Ecto neural progenitor cell (in vitro differentiated cells): ENCODE measurements around the gene ALDH1A3.
A peak's percentile ranks its signal among the peaks of the same experiment; 100 is the strongest.

Source experiments
- DNase-seq: peaks from one replicate; pipeline ENCODE4 v3.0.0-alpha.2; 2018; ENCODE audit warnings: low spot score

Gene ALDH1A3

DNA sequence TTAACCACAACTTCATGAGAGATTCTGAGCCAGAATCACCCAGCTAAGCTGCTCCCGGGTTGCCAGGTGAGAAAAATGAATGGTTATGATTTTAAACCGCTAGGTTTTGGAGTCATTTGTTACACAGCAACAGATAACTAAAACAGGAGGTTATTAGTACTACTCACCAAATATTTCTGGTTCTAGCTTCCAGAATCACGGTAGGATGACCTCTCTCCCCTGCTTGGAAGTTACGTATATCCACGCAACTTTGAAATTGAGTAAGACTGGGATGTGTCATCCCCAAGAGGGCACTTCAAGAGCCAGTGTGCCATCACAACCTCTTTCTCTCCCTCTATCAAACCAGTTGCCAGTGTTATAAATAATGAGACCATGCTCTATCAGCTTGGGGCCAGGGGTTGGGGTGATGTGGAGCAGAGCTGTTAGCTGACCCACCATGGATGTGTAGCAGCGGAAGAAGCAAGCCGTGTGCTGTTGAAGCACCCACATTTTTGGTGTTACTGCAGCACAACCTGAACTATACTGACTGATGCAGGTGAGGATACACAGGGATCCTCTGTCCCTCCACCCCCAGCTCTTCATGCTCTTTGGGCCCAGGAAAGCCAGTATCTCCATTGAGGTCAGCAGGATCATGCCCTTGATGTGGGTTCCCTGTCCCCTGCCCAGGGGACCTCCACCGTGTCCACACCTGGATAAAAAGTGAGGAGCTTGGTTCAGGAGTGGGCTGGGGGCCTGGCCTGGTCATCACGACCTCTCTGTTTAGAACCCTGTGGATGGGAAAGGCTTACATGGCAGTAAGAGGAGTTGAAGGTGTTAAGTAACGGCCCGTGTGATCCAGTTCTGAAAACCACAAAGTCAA, 19.4 kb upstream of the ALDH1A3 start:
- DNase-seq = peak; percentile 21

DNA sequence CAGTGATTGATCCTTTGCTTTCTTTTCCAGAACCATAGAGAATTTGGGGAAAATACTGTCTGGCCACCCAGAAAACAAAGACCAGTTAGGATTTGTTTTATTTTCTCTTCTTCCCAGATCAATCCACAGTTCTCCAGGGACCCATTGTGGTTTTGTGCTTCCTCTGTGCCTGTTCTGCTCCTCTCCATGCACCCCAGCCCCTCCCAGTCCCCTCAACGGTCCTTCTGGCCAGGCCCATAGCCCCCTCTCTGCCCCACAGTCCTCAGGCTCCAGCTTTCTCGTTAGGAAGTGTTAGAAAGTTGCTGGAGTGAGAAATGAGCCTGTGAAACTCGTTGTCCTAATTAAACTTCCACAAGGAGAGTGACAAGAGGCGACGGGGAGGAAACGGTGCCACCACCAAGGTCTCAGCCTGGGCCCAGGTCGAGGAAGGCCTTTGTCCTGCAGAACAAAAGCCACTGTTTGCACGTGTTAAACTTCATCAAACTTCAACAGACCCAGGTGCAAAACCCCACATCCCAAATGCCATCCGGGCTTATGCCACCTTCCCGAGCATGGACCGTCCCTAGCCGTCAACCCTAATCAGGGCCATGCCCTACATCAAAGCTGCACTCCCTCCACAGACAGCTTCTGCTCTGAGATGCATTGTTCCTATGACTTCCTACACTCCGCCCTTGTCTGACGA, 18.7 kb upstream of the ALDH1A3 start:
- DNase-seq = peak; percentile 20

DNA sequence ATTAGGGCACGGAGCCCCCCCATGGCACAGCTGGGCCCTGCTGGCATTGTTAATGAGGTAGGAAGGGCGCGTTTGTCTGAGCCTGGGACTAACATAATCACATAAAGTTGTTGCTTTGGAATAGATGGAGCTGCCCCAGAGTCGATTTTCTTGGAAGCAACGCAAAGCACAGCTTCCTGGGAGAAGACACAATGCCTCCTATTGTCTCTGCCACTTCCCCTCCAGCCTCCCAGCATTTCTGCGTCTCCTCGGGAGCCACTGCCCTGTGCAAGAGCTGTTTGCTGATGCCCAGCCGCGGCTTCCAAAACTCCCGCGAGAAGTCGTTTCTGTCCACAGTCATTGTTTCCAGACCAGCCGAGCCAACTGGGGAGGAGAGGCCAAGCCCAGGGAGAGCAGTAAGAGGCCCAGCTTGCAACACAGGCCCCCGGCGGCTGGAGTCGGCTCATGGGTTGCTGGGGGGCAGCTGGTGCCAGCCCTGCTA, 18.1 kb upstream of the ALDH1A3 start:
- peak; percentile 49 for DNase-seq

DNA sequence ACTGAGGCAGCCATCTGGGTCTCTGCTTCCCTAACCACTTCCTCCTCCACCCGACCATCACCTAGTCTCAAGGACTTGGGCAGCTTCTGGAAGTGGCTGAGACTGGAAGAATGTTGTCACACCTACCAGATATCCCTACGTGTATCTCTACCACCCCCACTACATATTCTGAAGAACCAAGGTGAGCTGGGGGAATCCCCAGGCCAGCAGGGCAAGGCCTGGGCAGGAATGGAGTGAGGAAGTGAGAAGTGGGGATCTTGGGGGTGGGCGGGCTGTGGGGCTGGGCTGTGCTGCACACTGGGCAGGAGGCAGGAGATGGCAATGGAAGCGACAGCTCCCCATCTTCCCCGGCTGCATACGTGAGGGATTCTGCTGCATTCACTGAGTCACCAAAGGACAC, 17.5 kb upstream of the ALDH1A3 start:
- DNase-seq = peak; percentile 10

DNA sequence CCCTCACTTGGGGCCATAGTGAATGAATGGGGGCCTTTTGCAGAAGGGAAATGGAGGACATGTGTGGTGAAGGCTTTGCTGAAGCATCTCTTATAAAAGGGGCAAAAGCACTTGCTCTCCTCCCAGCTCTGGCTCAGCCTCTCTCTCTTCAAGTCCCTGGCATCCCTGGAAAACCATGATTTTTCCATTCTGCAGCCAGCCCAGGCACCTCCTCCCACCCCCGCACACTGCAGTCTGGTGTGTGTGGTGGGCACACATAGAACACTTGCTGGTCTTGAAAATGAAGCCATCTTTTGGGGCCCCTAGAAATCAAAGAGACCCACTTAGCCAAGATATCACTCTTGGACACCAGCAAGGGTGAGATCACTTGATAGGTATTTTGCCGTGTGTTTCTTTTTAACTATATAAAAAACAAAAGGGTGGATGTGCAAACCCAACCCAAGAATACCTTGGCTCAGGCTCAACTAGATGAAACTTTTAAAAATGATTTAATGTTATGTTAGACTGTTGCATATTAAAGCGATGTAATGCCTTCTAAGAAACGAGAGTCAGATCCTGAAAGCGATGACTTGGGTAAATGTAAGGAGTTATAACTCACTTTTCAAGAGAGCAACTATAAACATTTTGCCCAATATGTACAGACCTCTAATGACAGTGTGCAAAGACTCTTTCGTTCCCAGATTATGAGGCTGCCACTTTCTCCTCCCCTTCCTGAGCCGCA, 16.4 kb upstream of the ALDH1A3 start:
- no peak for DNase-seq

DNA sequence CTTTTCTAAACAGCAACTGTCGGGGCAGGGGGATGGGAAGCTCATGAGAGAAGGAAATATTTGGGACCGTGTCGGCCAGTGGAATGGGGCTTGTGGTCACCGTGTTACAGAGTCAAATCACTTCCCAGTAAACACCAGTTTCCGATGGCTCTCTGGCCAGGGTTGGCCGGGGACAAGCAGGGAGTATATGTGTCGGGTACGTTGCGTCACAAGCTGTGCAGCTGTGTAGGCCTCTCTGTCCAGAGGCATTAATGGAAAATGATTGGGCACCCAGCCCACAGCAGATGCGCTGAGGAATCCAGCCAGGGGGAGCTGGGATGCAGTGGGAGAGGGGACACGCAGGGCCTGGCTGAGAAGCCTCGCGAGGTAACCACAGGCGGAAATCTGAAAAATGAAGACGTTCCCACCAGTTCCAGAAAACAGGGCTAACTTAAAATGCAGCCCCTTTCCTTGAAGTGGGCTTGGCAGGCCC, 15.8 kb upstream of the ALDH1A3 start:
- DNase-seq = no peak

DNA sequence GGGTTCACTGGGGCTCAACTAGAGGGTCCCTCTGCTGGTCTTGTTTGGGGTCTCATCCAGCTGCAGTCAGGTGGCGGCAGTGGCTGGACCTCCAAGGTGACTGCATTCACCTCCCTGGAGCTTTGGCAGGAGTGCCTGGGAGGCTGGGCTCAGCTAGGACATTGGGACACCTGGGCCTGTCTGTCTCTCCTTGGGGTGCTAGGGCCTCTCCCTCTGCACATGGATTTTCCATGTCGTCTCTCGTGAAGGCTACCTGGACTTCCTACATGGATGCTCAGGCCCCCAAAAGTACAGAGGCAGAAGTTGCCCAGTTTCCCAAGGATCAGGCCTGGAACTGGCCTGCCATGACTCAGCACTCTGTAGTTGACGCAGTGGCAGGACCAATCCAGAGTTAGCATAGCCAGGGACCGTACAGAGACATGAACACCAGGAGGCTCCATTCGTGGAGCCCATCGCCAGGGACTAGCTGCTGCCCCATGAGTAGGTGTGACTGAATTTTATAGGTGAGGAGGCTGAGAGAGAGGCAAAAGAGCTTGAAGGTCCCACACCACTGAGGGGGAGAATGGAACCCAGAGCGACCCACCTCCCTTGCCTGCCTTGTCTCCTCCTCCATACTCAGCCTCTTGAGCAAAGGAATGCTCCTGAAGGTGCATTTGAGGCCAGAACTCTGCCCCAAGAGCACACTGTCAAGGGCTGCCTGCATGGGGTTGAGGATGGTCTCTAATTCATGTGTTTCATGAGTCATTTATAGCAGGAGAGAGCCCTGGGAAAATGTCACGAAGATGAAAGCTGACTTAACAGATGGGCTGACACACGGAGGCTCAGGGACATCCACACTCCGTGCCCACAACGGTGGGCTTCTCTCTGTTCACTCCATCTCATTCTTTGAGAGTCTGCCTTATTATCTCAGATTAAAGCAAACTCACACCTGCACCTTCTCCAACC, 13.0 kb upstream of the ALDH1A3 start:
- DNase-seq = no peak

DNA sequence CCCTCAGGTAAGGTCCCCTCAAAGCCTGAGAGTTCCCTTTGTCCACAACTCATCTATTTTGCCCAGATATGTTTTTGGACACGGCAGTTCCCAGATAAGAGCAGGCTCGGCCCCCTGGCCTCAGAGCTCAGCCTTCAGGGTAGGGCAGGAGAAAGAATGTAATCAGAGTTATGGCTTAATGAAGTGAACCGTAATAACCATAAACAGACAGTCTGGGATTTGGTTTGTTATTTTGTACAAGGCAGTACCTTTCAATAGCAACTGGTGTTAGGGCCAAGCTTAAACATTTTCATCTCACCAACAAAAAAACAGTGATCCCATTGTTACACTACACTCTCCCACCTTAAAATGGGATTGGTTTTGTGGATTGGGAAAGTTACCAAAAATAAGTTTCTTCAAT, 12.2 kb upstream of the ALDH1A3 start:
- DNase-seq = no peak

DNA sequence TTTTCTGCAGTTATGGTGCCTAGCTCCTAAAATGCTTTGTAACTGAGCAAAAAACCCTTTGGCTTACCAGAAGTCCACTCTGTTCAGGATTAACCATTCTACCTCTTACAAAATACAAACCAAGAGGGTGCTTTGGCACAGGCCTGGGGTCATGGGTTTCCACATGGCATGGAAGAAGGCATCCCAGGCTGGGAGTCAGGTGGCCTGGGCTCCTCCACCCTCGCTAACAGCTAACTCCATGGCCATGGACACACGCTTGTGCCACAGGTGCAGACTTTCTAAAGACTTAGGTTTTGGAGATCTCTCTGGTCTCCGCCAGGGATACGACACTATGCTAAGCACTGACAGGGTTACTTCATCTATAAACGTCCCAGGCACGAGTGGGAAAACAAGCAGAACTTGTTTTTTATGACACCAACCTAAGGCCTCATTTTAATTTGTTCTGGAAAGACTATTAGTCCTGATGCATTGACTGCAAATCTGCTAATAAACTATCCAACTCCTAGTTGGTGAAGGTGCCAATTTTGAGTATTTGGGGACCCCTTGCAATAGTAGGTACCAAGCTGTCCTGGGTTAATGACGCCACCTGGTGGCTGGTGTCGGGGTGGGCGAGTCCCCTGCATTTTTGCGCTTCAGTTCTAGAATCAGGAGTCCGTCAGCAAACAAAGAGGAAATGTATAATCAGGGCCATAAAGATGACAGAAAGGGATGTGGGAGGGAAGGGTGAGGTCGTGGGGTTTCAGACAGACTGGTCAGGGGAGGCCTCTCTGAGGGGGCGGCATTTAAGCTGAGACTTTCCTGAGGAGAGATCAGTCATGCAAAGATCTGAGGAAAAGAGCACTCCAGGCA, 10.3 kb upstream of the ALDH1A3 start:
- DNase-seq = no peak

DNA sequence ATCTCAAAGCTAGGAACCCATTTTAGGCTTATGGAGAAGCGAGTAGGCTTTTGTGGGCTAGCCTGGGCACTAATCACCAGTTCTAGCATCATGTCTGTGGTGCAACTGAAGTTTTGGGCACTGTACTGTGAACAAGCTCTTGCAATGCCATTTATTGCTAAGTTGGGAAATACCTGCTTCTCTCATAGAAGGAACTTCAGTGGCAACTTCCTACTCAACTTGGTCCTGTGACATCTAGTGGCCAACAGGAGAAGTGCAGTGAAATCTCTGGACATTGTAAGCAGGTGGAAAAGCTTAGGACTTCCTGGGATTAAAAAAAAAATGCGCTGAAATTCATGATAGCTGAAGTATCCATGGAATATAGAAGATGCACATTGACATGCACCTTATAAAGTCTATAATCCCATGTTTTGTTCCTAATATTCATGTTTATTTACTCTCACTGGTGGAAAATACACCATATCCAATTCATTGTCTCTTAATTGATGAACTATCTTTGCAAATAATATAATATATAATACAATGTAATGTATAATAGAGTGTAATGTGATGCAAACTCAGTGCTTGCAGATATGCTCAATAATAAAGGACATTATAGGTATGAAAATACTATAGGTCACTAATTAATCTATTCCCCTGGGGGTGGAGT, 6.5 kb upstream of the ALDH1A3 start:
- no peak for DNase-seq

DNA sequence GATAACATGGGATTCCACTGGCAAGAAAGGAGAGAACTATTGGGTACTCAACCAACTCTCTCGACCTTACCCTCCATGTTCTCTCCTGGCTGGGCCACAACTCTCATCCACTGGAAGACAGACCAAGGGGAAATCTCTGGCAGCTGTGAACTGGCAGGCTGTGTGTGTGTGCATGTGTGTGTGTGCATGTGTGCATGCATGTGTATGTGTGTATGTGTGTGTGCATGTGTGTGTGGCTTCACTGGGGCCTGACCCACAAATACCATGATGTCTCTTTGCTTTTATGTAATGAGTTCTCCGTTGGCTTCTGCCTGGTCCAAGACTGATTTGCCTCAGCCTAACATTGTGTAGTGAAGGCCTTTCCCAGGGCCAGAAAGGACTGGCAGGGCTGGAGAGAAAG, 4.1 kb upstream of the ALDH1A3 start:
- no peak for DNase-seq

DNA sequence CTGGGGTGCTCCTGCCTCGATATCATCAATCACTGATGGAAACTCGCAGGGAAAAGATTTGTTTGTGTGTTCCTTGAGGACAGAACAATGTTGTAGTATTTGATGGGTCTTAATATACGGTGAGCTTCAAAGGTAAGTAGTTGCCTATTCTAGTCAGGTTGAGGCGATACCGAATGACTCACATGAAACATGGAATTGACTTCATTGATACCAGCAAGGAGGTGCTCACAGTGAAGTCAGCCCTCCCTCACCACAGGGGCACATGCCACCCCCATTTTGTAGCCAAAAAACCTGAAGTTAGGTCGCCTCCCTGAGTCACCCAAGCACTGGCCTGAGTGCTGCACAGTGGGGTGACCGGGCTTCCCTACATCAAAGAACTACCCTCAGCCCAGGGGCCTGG, 3.7 kb upstream of the ALDH1A3 start:
- DNase-seq = no peak

DNA sequence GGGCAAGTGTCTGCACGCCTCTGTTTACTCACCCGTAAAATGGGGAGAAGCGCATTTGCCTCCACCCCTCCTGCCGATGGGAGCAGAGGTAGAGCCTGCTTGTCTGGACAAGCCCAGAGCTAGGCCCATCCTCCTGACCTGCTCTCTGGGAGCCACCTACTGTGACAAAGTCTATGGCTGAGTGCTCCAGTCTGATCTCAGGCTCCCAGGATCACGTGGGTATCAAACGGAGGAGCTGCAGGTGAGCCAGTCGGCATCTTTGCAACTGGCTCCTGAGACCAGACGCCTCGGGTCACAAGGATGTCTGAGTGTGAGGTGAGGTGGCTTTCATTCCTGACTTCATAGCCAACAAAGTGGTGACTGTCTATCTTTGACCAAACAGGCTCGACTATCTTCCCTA, 2.1 kb upstream of the ALDH1A3 start:
- DNase-seq = no peak

DNA sequence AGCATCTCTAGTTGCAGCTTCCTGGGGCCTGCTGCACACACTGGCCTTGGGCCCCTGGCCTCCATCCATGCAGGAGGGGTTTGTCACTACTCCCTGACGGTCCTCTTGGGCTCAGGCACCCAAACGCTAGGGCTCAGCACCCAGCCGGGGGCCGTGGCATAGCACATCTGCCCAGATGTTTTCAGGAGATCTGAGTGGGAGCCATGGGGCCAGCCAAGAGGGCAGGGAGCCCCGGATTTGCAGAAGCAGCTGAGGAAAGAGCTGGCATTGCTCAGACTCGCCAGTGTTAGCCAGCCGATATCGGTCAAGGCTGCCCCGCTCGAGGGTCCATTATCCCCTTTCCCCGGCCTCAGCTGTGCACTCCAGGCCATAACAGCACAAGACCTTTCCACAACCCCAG, 1.5 kb upstream of the ALDH1A3 start:
- no peak for DNase-seq

DNA sequence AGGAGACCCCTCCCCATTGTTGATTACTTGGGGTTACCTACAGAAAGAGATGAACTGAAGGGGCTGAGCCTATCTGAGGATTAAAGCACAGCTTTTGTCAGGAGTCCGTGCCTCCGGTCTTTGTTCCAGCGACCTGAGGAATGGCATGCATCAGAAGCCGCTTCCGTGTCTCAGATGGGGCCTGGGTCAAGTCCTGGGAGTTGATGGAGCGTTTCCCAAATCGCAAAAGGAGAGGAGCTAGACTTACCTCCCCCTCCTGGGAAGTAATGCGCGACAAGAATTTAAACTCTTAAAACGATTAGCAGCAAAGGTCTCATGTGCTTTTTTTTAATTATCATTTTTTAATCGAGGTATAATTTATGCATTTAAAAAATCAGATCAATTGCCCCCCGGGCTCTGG, 983 bp upstream of the ALDH1A3 start:
- peak; percentile 60 for DNase-seq

DNA sequence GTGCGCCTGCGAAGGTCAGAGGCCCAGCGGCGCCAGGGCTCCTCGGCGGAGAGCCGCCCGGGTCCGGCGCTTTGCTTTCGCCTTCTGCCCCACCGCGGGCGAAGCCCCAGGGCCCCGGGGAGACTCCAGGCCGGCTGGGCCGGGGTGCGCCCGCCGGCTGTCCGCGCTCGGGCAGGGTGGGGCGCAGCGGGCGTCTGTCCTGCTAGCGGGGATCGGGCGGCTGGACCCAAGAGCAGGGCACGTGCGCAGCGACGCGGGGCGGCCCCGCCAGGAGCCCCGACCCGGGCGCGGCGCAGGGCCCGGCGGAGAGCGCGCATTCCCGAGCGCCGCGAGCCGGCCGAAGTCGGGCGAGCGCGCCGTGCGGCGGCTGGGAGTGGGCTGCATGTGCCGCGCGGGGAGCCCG, 569 bp upstream of the ALDH1A3 start:
- peak; percentile 61 for DNase-seq

DNA sequence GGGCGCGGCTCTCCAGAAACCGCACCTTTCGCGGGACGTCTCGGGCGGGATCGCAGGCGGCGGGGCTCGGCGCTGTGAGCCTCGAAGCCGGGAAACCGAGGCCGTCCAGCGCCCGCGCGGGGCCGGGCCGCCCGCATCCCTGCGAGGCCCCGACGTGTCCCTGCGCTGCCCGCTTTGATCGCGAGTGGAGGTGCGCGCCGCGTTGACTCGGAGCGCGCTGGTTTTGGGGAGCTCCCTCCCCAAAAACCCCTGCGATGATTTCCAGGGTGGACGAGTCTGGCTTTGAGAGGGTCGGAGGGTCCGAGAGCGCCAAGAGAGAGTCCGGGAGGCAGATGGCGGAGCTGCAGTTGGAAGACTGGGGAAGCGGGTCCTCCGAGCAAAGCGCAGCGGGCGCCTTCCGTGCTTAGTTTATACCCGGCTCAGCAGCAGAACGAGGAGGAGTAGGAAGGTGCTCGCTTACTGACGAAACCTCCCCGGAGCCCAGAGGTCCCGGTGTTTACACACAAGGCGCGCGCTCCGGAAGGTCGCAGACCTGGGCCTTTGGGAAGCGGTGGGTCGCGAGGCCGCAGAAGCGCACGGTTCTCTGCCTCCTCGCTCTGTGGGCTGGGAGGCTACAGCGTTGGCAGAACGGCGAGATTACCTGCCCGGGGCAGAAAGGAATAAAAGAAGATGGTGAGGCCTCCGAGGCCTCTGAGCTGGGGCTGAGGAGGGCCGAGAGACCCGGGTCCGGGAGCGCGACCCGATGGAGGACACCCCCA, 687 bp downstream of the ALDH1A3 start:
- peak; percentile 59 for DNase-seq

DNA sequence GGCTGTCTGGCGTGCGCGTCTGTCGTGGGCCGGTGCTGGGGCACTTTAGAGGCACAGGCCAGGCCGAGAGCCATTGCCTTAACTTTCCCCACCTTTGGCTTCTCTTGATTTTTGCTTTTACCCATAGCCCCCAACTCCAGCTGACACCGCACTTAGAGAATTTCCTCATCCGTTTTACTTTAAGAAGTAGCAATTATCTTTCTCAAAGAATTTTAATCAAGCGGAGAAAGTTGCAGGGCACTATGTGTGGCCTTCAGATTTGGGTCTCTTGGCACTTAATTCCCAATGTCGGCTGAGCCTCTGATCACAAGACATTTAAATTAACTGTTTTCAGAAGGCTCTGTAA, 1.2 kb downstream of the ALDH1A3 start:
- DNase-seq = no peak

DNA sequence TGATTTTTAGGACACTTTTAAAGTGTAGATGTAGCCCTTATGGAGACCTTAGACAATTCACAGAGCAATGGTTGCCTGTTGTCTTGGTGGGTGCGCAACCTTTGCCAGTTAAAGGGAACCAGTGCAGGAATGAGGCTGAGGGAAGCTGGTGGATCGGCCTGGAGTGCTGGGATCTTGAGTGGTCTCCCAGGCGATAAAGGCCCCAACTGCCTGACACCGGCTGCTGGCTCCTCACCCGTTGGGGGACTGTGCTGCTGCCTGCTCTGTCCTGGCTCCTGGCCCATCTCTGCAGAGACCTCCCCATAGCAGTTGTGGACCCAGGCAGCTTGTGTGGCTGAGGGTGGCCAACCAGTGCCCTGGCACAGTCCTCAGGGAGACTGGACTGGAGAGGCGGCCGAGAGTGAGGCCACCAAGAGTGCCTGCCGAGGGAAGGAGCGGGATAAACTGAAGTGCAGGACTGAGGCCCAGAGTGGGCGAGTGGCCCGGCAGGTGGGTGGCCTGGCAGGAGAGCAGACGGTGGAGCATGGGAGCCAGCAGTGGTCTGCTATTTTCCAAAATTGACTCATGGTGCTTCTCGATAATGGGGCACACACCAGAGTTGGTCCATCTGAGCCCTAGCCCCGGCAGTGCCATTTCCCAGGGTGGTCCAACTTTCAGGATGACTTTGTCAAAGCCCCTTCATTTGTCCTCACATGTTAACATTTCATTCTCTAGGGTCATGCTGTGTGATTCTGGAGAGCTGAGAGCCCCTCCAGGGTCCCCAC, 2.1 kb downstream of the ALDH1A3 start:
- no peak for DNase-seq
